Esophagus mucosa (tissue), 1 donor: Measurements from ENCODE around the gene PIK3R1. TPM values are rescaled to one million over a fixed set of nuclear protein-coding genes. Genes with fewer than 3 reads are reported as not detected.

Experiments used
- ATAC-seq: fragments of 200-7000 bp; cut with Tn5 transposase; one replicate; pipeline ENCODE4 v1.9.1; 2020
- total RNA-seq: library from RNA; stranded (reverse); gene quantifications from one replicate; pipeline ENCODE4 v1.2.4, GENCODE V29; 2023
- donor health status: DM: yes; HTN: yes; CAD: no.

Gene PIK3R1
- 26.9 TPM for total RNA-seq

DNA sequence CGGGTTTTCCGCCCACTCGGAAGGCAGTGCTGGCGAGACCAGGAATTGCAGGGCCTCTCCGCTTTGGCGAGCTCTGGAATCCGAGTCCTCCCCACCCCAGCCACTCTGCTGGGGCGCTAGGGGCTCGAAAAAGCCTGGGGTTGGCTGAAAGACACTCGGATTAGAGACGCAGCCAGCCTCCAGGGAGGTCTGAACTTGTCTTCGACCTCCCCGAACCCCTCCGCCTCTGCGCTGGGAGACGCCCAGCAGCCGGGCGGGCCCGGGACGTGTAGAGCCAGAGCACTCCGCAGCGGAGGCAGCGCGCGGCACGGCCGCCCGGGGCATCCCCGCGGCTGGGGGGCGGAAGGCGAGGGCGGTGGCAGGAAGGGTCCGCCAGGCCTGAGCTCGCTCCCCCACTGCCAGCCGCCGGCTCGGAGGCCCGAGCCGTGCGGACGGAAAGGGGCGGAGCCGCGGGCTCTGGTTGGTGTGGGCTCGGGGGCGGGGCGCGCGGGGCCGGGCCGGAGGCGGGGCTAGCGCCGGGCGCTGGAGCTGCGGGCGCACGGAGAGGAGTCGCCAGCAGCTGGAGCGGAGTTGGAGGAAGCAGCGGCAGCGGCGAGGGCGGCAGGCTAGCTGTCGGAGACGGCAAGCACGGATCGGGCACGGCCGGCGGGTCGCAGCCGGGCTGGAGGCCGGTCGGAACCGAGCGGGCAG, at the start of gene PIK3R1:
Gene PIK3R1, plus strand, starts transcription at position 549 of the 690 bp plus-strand sequence. CDS start 10,920 bp downstream, outside the sequence.
- ATAC-seq, result peak; percentile 98

DNA sequence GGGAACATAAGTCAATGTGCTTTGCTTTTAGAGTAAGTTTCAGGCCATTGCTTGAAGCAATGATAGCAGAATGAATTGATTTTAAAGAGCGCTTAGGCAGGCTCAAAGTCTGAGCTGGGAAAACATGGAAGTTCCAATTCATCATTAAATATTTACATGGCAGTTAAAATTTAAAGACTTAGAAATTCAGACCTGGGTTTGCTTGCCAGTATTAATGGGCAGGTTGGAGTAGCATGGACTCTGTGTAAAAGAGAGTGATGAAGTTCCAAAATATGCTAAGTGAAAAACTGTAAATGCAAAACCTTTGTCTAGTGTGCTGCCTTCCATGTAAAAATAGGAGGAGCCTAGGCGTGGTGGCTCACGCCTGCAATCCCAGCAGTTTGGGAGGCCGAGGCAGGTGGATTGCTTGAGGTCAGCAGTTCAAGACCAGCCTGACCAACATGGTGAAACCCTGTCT, 48.3 kb upstream of the PIK3R1 start:
- no peak for ATAC-seq

DNA sequence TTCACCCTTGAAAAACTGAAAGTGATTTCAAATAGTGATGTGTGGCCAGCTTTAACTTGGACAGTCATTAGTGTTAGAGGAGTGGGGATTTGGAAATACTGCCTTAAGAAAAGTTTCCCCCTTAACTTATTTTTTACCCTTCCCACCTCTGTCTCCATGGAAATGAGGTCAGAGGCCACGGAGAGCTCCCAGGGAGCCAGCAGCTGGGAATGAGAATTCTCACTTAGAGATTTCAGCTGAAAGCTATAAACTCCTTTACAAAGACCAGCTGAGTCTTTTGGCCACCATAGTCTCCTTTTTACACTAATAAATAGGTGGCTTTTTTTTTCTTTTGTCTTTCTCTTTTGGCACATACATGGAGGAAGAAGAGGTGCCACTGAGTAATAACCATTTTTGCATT, 45.7 kb upstream of the PIK3R1 start:
- no peak for ATAC-seq

DNA sequence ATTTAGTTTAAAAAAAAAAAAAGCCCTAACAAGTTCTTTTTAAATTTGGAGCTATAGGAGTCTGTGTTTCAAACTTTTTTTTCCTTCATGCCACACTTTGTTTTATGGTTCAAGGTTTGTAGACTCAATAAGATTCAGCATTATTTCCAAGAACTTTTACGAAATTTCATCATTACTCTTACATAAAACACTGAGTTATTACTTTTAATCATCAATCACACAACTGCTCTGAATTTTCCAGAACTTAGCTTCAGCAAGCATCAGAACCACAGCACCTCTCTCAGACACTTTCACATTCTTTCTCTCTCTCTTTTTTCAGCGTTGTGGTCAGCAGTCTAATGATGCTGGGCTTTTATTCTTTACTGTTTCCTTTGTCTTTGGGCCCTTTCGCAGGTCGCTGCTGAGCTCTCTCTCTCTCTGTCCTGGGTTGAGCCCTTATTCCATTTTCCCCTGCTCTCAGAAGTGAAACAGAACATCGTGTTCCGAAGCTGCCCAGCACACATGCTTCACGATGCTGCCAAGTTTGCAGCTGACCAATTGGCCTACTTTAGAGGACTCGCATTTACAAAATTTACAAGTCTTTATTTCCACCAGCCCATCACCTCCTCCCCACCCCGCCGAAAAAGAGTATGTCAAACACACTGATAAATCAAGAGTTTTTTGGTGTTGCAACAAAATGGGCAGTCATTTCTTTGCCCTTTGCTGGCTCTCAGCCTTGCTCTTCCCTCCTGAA, 44.6 kb upstream of the PIK3R1 start:
- ATAC-seq, result no peak

DNA sequence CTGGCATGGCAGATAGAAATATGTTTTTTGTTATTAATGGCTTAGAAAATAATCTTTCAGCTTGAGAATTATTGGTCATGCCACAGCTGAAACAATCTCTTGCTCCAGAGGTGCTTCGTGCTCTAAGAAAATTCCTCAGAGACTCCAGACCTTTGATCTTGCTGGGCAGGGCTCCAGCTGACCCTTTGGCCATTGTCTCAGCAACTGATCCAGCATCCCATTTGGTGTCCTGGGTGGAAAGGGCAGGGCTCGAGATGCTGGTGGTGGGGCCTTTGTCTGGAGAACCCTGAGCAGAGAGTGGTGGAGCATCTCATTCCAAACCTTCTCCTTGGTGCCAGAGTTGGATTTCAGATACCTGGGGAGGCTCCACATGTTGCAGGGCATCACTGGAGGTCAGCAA, 43.2 kb upstream of the PIK3R1 start:
- ATAC-seq, result no peak

DNA sequence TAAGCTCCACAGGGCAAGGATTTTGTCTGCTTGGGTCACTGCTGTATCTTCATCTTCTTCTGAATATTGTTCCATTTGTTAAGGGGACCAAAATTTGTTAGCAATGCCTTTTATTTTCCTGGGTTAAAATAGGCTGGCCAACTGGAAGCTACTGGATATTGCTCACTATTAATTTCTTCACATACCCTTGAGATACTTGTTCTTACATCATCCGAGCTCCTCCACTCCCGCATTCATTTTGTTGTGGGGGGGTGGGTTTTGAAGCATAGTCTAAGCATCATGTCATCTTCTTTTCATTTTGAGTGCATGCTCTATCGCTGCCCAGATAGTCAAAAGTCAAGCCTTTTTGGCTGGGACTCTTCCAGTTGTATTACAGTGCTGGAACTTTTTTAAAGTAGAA, 42.5 kb upstream of the PIK3R1 start:
- ATAC-seq, result no peak

DNA sequence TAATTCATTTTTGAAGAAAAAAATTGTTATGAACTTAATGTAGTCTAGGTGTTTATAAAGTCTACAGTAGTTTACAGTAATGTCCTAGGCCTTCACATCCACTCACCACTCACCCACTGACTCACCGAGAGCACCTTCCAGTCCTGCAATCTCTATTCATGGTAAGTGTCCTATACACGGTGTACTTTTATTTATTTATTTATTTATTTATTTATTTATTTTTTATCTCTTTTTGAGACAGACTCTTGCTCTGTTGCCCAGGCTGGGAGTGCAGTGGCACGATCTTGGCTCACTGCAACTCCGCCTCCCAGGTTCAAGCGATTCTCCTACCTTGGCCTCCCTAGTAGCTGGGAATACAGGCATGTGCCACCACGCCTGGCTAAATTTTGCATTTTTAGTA, 39.3 kb upstream of the PIK3R1 start:
- ATAC-seq, result no peak

DNA sequence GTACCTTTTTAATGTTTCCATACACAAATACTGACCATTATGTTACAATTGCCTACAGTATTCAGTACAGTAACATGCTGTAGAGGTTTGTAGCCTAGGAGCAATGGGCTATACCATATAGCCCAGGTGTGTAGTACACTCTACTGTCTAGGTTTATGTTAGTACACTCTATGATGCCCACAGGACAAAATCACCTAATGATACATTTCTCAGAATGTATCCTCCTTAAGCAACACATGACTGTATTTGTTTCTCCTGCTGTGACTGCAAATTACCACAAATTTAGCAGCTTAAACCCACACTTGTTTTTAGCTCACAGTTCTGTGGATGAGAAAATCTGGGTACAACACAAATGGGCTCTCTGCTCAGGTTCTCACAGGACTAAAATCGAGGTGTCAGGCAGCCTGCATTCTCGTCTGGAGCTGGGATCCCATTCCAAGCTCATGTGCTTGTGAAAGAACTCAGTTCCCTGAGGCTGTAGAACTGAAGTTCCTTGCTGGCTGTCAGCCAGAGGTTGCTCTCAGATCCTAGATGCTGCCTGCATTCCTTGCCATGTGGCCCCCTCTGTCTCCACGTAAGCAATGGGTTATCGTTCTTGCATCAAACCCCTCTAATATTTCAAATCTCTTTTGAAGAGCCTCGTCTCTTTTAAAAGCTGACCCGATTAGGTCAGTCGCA, 38.6 kb upstream of the PIK3R1 start:
- ATAC-seq, result no peak

DNA sequence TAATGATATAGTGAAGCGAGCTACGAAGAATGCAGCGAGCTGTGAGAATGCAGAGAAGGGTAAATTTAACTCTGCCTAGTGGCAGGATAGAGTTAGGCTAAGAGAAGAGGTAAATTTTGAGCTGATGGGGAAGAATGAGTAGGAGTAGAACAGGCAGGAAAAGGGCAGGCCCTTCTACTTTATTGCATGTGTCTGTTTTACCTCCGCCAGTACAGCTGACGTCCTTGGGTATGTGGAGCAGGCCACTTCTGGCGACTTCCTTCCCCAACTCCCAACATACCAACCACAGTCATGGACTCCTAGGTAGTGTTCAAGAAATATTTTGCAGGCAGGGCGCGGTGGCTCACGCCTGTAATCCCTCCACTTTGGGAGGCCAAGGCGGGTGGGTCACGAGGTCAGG, 37.9 kb upstream of the PIK3R1 start:
- ATAC-seq, result no peak

DNA sequence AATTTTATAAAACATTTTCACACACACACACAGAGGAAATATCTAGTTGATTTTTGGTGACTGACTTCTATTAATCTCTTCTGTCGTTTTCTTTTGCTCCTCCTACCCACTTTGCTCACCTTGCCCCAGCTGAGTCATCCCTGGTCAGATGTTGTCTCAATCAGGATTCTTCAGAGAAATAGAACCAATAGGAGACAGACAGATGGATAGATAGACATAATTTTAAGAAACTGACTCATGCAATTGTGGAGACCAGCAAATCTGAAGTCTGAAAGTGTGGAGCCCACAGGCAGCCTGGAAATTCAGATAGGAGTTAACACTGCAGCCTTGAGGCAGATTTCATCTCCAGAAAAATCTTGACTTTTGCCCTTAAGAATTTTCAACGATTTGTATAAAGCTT, 37.0 kb upstream of the PIK3R1 start:
- ATAC-seq, result no peak

DNA sequence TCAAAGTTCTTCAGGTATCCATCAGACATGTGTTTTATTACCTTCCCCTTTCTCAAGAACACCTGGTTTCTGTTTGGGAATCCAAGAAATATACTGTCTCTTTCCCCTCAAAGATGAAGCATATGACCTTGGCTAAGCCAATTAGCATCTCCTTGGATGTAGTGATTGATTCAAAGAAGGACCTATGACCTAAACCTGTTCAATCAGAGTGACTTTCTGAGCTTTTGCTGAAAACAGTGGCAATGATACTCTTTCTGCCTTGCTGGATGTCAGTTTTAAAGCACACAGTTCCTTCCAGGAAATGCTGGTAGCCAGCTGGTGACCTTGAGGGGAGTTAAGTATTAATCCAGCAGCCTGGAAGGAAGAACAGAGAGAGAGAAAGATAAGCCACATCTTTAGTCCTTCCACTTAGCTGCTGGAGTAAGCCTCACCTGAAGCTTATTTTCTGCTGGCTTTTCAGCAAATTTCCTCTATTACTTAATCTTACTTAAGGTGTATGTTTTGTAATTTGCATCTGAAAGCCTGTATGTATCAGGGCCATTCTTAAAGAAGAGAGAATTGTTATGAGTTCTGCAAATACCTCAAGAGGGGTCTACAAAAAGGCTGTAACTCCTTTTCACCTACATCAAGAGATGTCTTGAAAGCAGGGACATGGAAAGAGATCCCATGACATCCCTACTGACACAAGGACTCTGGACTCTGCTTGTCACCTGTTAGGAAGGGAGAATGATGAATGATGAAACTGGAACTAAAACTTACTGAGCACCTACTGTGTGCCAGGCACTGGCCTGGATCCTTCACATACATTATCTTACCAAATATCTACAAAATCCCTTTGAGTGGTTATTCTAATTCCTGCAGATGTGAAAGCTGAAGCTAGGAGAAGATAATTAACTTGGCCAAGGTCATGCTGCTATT, 35.2 kb upstream of the PIK3R1 start:
- ATAC-seq, result no peak

DNA sequence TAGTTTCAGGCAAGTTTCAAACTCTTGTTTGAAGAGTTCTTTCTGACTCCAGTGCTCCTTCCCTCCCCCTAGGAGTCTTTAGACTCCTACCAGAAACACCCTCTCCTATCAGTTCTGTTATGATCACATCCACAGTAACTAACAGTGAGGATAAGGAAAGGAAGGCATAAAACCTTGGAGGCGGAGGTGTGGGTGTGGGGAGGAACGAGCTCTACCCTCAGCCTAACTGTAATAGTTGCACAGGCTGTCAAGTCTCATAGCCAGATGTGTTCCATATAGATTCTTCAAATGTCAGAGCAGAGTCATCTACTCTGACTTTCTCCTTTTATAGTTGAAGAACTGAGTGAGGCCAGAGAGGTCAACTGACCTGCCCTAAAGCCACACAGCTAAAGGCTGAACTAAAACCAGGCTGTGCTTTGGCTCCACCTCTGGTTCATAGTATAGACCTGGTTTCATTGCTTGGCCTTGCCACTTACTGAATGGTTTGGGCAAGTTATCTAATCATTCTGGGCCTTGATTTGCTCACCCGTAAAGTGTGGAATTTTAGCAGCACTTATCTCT, 34.4 kb upstream of the PIK3R1 start:
- ATAC-seq, result no peak

DNA sequence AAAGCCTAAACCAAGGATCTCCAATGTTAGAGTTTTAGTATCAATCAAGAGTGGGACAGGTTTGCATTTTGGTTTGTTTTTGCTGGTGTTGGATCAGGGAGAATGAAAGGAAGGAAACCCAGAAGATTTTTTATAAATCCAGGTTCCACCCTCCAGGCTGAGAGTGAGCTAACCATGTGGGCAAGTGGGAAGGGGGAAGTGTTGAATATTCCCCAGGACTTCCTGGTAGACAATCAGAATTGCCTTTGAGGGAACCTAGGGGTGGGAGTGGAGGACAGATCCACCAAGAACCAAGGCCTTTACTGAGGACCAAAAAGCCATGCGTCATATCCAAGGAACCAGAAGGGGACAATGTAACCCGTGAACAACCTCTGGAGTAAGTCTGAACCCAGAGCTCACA, 33.5 kb upstream of the PIK3R1 start:
- ATAC-seq, result no peak

DNA sequence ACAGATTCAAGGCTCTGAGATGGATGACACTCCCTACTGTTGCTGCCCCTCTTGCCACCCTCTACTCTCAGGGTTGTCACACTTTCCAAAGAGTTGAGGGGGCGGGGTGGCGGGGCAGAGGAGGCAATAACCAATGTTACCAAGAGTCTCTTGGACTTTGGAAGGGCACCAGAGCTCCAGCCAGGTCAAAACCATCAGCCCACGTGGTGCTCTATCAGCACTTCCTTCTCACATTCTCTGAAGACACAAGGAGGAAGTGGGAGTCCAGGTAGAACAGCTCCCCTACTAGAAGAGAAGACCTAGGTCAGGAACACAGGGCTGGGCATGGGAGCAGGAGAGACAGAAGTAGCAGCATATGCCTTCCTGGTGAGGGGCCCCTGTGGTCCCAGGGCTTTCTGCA, 33.0 kb upstream of the PIK3R1 start:
- no peak for ATAC-seq

DNA sequence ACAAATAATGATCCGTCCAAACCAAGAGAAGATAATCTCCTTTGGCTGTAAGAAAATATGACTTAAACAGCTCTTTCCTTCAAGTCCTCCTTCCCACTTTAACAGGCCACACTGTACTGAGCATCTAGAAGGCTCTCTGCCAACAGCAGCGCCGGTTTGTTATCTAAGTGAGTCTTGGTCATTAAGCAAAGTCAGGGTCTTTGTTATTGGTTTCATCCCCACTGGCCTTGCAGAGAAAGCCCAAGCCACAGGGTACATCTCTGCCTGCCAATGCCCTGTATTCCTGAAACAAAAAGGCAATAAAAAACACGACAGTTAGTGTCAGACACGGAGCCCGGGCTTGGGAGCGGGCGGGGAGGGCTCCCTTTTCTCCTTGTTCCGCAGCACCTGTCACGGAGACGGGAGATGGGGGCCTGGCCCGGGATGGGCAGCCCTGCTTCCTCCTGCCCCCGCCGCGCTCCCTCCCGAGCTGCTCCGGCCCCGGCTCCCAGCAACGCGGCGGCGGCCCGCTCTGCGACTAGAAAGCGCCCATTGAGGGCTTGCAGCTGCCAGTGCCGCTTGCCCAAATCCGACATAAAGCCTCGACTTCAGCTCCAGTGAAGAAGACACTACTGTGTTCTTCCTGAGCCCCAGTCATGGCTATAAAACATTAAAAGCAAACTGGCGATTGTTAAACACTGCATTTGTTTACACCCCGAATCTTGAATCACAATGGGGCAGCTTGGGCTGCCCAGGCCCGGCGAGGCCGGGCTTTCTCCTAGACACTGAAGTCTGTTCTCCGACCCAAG, 28.1 kb upstream of the PIK3R1 start:
- no peak for ATAC-seq

DNA sequence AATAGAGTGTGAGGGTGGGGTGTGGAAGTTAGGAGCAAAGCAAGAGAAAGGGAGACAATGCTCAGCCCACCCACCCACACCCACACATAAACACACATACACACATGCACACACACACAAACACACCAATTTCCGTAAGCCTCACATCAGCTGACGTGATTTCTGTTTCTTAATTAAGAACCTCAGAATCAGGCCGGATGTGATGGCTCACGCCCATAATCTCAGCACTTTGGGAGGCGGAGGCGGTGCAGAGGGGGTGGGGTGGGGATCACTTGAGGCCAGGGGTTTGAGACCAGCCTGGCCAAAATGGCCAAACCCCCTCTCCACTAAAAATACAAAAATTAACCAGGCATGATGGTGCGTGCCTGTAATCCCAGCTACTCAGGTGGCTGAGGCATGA, 26.4 kb upstream of the PIK3R1 start:
- no peak for ATAC-seq

DNA sequence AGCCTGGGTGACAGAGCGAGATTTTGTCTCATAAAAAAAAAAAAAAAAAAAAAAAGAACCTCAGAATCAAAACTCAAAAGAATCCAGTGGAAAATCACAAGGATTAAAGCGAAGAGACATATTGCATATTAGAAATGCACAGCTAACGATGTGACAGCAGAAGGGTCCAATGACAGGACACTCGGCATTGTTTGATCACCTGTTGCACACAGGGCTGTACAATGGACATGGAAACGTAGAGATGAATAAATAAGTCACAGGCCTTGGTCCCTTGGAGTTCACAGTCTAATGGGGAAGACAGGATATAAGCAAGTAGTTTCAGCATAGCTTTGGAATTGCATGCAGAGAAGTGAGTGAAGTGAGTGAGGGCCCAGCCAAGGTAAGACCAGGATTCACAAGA, 25.9 kb upstream of the PIK3R1 start:
- no peak for ATAC-seq

DNA sequence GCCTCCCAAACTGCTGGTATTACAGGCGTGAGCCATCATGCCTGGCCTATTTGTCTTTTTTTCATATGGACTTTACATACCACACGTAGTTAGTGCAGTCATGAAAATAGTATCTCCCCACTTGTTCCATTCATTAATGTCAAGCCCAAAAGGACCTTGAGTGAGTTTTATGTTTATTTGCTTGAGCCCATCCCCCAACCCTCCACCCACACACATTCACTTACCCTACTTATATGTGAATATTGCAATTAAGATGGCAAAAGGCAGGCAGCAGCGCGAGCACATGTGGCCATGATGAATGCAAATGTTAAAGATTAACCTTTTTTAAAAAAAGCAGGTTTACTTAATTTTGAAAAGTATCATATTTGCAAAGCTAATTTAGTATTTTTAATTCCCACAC, 24.9 kb upstream of the PIK3R1 start:
- ATAC-seq, result no peak

DNA sequence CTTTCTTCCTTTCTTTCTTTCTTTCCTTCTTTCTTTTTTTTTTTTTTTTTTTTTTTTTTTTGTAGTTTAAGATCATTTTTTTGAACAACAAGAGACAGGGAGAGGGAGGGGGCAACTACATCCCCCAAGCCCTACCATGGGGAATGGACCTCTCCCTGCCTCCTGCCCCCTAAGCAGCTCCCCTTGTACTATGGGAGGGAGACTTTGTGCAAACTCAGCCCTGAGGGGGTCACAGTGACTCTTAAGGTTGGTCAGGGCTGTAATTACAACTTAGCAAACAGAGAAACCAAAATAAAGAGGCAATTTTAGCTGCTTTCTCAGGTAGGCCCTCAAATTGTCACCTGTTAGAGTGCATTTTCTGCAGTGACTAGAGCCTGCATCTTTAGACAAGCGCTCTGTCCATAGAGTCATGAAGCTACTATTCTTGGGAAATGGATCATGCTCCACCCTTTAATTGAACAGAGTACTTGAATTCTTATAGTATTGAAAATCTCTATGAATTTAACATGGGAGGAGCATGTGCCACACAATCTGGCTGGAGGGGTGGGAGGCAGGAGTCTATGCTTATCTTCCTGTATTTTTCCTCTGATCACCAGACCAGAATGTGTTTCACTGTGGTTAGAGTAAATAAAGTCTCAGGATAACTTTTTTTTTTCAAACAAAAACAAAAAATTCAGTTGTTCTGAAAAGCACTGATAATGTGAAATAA, 24.3 kb upstream of the PIK3R1 start:
- no peak for ATAC-seq

DNA sequence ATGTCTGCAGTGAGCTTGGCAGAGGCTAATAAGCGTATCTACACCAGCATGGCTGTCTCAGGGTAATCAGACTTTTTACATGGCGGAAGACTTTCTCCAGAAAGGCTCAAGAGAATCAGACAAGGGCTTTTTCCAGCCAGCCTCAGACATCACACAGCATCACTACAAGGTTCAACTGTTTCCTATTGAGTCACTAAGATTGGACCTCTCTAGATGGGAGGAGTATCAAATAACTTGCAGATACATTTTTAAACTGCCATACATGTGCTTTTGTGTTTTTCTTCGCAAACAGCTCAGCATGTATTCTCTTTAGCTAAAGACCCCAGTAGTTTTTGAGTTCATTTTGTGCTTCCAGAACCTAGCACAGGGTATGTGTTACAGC, 22.9 kb upstream of the PIK3R1 start:
- ATAC-seq, result no peak

DNA sequence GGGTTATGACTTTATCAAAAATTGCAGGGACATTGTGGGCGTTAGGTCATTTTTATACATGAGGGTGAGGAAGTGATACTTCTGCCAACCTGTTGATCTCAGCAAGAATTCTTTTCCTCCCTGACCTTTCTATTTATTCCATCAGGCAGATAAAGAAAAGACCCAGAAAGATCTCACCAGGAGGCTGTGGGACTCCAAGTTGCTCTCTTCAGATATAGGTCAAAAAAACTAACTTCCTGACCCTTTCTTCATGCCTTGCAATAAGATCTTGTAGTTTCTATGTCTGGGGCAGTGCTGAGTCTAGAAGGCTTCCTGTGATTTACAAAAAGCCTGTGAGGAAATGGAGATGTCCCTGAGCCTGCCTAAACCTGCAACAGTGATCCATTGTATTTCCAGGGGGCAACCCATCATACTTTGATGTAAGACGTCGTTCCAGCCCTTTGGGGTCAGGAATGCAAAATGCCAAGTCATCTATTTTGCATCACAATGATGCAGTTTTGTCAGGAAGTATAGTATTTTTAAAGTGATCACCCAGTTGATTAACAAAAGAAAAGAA, 22.0 kb upstream of the PIK3R1 start:
- peak; percentile 41 for ATAC-seq
